ENCODE data around the gene ZSCAN9.
A peak's percentile ranks its signal among the peaks of the same experiment; 100 is the strongest.

Gene ZSCAN9

DNA sequence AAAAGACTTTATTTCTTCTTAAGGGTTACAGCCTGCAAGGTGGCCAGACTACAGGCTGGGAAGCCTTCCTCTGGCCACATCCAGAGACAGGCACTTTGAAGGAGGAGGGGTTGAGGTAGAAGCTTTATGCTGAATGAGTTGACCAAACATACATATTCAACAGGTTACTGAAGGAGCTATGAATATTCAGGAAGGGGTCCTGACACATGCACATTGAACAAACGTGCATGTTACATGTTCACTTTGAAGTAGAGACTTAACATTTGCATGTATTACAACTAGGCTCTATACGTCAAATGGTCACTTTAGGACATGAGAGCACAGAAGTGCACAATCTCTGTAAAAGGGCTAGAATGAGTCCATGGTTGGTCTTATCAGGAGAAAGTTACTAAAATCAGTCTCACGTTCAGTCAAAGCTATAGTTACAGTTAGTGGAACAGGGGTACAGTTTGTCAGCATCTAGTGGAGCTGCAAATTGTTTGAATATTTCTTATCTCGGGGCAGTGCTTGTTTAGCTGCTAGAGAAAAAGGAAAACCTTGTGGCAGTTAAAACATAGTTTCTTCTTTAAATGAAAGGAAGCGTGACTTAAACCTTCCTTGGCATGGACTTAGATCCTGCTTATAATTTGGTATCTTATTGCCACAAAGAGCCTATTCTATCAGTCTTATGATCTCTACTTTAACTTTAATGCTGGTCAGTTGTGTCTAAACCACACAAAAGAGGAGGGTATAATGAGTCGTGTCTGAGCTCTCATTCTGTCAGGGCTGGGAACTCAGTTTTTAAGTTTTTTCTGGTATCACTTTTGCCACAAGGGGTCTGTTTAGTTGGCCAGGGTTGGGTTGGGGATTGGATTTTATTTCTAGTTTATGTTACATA lies 4.6 kb upstream of the ZSCAN9 start:
- no peak for DNase-seq (ENCODE audit: low read depth in 2 of 3, low spot score in 2 of 3)

DNA sequence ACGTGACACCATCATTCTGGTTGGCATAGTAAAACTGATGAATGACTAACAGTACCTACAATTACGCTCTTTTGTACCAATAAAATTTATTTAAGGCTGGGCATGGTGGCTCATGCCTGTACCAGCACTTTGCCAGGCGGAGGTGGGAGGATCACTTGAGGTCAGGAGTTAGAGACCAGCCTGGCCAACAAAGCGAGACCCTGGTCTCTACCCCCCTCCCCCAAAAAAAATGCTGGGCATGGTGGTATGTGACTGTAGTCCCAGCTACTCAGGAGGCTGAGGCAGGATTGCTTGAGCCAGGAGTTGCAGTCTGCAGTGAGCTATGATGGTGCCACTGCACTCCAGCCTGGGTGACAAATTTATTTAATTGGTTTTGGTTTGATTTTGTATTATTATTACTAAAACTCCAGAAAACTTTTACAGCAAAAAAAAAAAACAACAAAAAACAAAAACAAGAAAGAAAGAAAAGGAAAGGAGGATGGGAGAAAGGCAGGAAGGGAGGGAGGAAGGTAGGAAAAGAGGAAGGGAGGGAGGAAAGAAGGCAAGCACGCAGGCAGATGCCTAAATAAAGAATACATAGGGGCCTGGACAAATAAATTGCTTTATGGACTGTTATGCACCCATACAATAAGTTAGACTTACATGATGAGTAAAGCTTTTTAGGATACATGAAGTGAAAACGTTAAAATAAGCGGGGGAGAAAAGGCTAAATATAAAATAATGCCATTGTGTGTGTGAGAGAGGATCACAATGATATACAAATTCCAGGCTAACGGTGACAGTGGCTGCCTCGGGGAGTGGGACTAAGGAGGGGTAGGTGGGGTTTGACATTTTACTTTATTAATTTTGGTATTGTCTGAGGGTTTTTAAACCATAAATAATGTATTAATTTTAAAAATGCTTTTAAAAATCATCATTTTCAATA lies 682 bp upstream of the ZSCAN9 start:
- DNase-seq (ENCODE audit: low read depth in 2 of 3, low spot score in 2 of 3): no peak

DNA sequence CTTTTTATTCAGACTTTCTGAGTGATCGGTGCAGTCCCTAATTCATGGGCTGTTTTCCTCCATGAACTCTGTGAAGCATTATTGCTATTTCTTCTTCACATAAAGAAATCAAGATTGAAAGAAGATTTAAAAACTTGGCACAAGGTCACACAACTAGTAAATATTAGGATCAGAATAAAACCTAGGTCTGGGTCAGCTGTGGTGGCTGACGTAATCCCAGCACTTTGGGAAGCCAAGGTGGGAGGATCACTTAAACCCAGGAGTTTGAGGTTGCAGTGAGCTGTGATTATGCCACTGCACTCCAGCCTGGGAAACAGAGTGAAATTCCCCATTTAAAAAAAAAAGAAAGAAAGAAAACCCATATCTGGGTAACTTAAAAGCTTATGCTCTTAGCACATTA lies 1.4 kb downstream of the ZSCAN9 start:
- no peak for DNase-seq (ENCODE audit: low read depth in 2 of 3, low spot score in 2 of 3)

DNA sequence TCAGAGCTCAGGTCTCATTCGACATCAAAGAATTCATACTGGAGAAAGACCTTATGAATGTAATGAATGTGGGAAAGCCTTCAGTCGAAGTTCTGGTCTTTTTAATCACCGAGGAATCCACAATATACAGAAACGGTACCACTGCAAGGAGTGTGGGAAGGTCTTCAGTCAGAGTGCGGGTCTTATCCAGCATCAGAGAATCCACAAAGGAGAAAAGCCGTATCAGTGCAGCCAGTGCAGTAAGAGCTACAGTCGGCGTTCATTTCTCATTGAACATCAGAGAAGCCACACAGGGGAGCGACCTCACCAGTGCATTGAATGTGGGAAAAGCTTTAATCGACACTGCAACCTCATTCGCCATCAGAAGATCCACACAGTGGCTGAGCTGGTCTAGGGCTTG lies 7.7 kb downstream of the ZSCAN9 start:
- DNase-seq (ENCODE audit: low read depth in 2 of 3, low spot score in 2 of 3): no peak

DNA sequence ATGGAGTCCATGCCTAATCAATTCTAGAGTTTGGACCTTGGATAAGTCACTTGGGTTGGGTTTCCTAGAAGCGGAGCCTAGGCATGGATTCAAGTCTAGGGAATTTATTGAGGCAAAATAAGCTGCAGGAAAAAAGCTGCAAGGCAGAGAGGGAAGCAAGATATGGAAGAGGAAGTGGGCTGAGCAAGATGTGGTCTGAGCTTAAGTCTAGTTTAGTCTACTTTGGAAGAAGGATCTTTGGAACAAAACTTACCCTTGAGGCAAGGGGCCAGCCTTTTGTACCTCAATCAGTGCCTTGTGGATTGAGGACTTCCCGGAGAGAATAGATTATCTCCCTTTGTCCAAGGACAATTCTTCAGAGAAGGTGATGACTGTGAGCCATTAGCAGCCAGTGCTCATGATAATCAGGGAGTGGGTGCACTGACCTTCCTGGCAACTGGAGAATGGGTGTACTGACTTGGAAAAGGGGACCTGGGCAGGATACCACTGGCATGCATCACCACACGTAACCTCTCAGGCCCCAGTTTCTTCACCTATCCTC lies 10.9 kb downstream of the ZSCAN9 start:
- no peak for DNase-seq (ENCODE audit: low read depth in 2 of 3, low spot score in 2 of 3)

DNA sequence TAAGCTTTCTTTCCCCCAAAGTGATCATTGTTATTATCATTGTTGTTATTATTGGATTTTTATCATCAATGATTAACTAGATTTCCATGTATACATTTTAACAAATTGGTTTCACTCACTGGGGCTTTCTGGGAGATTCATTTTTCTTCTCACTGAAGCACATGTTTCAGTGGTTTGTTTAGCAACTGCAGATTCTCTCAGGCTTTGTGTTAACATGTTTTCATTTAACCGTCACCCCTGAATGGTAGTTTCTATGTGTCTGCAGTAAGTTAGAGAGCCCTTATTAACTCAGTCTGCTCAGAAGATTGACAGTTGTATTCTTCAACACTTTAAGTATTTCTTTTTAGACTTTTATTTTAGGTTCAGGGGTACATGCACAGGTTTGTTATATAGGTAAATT lies 14.6 kb downstream of the ZSCAN9 start:
- no peak for DNase-seq (ENCODE audit: low read depth in 2 of 3, low spot score in 2 of 3)

DNA sequence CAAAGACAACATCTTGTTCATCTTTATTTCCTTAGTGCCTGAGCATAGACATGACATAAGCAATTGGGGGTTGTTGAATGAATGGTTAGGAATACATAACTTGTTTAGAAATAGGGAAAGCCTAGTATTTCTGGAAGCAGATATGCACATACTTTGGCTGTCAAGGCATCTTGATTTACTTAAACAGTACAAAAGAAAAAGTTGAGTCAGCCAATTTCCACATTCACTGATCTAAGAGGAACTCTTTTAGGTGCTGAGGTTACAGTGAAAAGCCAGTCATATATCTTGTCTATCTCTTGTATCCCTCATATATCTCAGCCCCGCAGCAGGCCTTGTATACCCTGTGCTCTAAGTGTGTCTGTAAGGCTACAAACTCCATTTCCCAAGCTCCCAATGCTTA lies 15.4 kb downstream of the ZSCAN9 start:
- no peak for DNase-seq (ENCODE audit: low read depth in 2 of 3, low spot score in 2 of 3)

DNA sequence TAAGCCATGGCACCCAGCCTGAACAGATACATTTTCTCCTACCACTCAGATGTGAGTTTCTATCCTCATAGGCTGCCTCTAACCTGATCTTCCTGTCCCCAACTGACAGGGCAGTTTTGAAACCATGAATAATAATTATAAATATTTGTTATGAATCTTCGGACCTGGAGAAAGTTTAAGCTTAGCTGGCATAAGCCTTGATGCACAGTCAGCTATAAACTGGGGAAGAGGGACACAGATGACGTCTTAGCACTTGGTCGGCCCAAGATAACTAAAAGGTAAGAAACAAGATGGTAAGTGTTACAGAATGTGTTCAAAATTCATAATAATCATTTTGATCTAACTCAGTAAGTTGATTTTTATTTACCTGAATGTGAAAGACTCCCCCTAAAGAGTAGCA lies 18.9 kb downstream of the ZSCAN9 start:
- DNase-seq (ENCODE audit: low read depth in 2 of 3, low spot score in 2 of 3): no peak

DNA sequence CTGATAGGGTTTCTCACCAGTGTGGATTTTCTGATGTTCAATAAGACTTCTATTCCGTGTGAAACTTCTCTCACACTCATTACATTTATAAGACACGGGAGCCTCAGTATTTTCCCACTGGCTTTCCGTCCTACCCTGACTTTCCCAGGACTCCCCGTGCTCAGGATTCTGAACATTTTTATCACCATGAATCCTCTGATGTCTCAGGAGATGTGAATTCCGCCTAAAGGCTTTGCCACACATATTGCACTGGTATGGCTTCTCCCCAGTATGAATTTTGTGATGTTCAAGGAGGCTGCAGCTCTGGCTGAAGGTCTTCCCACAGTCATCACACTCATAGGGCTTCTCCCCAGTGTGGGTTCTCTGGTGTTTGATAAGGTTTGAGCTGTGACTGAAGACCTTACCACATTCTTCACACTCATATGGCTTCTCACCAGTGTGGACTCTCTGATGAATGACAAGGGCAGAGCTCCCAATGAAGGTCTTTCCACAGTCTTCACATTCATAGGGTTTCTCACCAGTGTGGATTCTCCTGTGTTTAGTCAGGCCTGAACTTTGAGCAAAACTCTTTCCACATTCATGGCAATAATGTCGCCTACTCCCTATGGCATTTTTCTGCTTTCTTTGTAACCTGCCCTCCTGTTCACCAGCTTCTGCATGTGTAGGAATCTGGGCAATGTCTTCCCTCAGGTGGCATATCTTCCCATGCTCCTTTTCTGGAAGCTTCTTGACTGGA lies 20.3 kb downstream of the ZSCAN9 start:
- no peak for DNase-seq (ENCODE audit: low read depth in 2 of 3, low spot score in 2 of 3)

DNA sequence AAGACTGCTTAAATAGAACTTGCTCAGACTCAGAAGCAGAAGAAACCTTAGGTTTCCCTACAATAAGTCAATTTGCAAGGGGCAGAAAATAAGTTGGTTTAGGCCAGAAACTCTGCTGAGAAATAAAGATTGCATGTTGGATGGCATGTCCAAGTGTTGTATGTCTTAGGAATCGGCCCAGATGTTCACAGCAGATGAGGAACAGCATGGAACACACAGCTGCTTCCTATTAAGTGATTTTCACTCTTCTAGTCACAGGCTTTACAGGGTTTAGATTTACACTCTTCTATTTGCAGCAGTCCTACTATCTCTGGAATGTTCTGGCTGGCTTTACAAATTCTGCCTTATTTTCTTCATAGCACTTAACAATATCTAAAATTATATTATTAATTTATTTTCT lies 23.8 kb downstream of the ZSCAN9 start:
- no peak for DNase-seq (ENCODE audit: low read depth in 2 of 3, low spot score in 2 of 3)

DNA sequence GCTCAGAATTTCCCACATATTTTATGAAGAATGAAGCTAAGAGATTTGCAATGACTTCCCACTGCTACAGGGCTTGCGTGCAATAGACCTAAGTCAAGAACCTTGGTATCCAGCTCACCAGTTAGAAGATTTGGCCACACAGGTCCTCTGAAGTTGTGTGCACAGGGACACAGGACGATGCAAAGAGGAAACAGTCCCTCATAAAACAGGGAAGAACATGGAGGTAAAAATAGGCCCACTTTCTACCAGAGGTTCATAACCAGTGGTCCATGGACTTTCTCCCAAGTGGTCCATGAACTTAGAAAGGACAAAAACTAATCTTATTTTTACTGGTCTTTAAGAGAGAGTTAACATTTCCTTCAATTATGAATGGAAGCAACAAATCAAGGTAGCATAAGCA lies 25.7 kb downstream of the ZSCAN9 start:
- no peak for DNase-seq (ENCODE audit: low read depth in 2 of 3, low spot score in 2 of 3)

DNA sequence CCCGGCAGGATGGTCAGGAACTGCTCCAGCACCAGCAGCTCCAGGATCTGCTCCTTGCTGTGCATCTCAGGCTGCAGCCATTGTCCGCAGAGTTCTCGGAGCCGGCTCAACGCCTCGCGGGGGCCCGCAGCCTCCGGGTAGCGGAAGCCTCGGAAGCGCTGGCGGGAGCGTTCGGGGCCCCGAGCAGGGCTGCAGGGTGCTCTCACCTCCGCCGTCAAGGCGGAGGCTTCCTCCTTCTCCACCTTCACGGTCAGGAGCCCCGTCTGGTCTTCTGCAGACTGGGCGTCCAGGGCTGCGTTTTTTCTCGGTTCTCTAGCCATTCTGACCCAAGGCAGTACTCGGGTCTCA lies 26.6 kb downstream of the ZSCAN9 start:
- DNase-seq (ENCODE audit: low read depth in 2 of 3, low spot score in 2 of 3): peak in 1 of 3 experiments; percentile 10

DNA sequence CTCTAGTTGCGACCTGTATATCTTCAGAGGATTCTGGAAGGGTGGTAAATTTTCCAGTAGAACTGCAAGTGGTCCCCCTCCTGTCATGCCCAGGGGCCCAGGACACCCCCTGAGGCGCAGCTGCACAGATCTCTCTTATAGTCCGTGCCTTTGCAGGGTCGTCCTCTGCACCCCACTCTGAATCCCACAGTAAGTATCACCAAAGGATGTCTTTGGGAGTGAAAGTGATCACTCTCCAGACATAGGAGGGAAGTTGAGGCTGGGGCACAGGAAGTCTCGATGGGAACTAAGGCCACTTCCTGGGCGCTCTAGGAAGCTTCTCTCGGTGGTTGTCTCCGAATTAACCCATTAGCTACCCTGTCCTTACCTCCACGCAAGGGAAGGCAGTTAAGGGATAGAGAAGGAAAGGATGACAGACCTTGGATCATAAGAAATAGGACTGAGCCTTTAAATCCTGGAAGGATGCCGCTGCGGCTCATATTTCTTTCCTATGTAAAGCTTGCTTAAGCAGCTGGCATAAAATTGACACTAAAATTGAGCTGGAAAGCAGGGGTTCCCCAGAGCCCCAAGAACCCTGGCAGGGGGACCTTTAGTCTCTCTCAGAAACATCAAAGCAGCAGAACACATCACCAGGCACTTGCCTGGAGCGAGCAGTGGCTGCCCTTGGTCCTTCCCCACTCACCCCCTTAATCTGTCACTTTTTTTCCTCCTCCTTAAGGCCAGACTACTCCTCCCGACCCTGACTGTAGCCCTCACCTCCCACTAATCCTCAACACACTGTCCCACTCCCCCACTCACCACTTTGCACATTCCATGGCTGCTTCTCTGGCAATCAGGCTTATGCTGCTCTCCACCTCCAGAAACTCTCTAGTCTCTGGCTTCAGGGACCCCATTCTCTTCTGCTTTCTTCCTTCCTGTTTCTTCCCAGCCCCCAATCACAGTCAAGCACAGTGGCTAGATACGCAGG lies 27.2 kb downstream of the ZSCAN9 start, which contains the start of gene ZKSCAN4:
ZKSCAN4 (minus strand) TSS at position 261 of the 967 bp plus-strand sequence. CDS start 289 bp downstream, outside the sequence.
- DNase-seq (ENCODE audit: low read depth in 2 of 3, low spot score in 2 of 3): peak; percentile 27 to 53 (median 50)

DNA sequence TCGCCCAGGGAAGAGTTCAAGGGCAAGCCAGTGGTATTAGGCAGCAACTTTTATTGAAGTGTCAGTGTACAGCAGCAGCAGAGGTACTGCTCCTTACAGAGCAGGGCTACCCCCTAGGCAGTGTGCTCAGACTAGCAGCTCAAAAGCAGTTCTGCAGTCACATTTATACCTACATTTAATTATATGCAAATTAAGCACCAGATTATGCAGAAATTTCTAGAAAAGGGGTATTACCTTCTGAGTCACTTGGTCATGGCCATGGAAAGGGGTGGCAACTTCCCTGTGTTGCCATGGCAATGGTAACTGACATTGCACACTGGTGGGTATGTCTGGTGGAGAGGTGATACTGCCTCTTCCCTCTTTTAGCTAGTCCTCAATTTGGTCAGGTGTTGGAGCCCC lies 29.0 kb downstream of the ZSCAN9 start:
- DNase-seq (ENCODE audit: low read depth in 2 of 3, low spot score in 2 of 3): no peak

DNA sequence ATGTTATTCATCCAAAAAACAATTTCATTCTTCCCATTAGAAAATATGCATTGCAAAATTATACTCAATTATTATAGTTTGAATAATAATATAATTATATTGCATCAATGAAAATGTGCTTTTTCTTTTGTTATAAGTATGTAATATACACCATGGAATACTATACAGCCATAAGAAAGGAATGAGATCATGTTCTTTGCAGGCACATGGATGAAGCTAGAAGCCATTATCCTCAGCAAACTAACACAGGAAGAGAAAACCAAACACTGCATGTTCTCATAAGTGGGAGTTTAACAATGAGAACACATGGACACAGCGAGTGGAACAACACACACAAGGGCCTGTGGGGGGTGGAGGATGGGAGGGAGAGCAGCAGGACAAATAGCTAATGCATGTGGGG lies 32.0 kb downstream of the ZSCAN9 start:
- DNase-seq (ENCODE audit: low read depth in 2 of 3, low spot score in 2 of 3): no peak

DNA sequence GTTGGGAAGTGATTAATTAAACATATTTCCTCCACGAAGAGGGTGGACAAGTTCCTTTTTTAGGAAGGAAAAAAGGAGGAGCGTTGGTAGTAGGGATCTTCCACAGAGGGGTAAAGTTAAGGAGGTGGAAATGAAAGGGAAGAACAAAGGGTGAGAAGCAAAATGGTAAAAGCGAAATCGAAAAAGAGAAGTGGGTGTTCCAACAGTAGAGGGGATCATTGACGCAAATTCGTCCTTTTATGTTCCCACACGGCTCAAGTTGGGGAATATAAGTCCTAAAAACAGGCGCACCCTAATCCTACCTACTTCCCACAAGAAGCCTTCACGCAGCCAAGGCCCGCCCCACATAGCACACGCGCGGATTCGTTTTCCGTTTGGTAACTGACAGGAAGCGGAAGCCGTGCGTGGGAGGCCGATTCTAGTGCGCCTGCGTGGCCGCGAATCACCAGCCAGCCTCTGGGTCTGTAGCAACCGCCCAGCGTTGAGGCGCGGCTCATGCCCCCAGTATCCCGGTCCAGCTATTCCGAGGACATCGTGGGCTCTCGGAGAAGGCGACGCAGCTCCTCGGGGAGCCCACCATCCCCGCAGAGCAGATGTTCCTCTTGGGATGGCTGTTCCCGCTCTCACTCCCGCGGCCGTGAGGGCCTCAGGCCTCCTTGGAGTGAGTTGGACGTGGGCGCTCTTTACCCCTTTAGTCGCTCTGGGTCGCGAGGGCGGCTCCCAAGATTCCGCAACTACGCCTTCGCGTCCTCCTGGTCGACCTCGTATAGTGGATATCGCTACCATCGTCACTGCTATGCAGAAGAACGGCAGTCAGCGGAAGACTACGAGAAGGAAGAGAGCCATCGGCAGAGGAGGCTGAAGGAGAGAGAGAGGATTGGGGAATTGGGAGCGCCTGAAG lies 34.1 kb downstream of the ZSCAN9 start, which contains the start of gene NKAPL:
NKAPL (plus strand) TSS at position 421 of the 901 bp plus-strand sequence; CDS start at position 496, 75 bp downstream.
- peak; percentile 33 to 46 (median 37) for DNase-seq (ENCODE audit: low read depth in 2 of 3, low spot score in 2 of 3)

DNA sequence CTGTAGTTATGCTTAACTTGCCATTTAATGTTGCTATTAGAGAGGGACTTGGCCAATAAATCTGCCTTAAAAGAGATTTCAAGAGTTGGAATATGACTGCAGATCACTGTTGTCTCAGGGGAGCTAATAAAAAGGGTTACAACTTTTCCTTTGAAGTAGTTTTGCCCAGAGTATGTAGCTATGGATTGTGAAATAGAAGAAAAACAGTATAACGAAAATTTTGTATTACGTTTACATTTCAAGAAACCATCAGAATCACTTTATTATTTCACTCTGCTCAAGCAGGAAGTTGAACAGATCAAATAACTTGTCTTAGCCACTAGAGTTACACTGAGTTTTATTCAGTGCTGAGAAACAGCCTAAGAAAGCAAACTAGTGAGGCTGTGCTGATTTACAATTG lies 38.8 kb downstream of the ZSCAN9 start:
- no peak for DNase-seq (ENCODE audit: low read depth in 2 of 3, low spot score in 2 of 3)

DNA sequence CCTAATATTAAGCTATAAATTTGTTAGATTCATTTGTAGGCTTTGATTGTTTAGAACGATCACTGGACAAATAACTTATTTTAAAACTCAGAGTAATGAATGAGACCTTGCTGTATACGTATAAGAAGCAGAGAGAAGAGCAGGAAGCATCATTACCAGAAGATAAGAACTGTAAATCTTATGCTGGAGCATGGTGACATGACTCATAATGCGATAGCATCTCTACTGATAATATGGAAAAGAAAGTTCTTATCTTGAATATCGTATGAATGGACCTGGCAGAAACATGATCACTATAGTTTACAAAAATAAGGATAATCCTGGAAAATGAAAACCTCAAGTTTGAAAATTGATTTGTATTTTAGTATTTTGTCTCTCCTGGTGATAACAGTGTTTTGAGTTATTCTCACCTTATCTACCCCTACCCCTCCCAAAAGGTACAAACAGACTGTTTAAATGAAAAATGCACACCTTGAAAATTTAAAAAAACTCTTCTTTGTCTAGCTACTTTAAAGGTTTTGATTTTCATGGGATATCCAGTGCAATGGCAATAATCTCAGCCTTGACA lies 39.8 kb downstream of the ZSCAN9 start:
- no peak for DNase-seq (ENCODE audit: low read depth in 2 of 3, low spot score in 2 of 3)
